ENCODE measurements around the gene CDX2. TPM values are rescaled to one million over a fixed set of nuclear protein-coding genes. Genes with fewer than 3 reads are reported as not detected.
A peak's percentile ranks its signal among the peaks of the same experiment; 100 is the strongest.

The CDX2 gene
- total RNA-seq, 4 donors from 2014 or later: not detected

DNA sequence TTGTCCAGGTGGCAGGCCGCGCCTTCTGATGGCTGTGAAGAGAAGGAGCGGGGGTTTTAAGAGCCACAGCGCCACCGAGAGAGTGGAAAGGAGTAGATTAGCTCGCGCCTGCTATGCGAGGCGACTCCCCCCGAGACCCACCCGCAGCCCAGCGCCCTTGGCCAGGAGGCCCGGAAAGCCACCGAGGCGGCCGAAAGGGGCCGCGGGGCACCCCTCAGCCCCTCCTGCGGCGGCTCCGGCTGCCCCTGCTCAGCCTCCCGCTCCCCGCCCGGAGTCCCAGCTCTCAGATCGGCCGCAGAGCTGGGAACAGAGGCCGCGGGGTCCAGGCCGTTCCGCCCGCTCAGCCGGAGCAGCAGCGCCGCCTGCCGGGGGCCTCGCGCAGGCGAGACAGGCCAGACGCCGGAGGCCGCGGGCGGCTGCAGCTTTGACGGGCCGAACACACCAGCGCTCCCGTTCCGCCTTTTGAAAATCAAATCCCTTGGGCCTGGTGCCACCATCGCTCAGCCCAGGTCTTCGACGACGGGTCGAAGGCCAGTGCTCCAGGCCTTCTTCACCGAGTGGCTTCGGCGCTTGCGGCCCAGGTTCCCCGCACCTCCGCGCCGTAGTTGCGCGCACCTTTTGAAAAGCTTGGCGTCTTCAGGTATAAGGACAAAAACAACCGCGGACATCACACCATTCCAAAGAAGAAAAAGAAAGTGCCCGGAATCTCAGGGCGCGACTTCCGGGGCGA is 15.3 kb downstream of the CDX2 start:
- Histone ChIP-seq H3K36me3 (no peaks in the 10 kb centered on the region), H3K4me3 (peak overlapping the region; percentile 55), H3K27ac (no peak overlapping the region), H3K4me1 (peaks cover 17% of the 10 kb centered on the region), H3K9me3 (no peaks in the 10 kb centered on the region), H3K27me3 (peaks cover 79% of the 10 kb centered on the region)
- TF ChIP-seq EP300 (IDR thresholded peaks at IDR 0.05): no peak
- TF ChIP-seq POLR2AphosphoS5 (IDR thresholded peaks at IDR 0.05): no peak
- TF ChIP-seq, protein P1, sequence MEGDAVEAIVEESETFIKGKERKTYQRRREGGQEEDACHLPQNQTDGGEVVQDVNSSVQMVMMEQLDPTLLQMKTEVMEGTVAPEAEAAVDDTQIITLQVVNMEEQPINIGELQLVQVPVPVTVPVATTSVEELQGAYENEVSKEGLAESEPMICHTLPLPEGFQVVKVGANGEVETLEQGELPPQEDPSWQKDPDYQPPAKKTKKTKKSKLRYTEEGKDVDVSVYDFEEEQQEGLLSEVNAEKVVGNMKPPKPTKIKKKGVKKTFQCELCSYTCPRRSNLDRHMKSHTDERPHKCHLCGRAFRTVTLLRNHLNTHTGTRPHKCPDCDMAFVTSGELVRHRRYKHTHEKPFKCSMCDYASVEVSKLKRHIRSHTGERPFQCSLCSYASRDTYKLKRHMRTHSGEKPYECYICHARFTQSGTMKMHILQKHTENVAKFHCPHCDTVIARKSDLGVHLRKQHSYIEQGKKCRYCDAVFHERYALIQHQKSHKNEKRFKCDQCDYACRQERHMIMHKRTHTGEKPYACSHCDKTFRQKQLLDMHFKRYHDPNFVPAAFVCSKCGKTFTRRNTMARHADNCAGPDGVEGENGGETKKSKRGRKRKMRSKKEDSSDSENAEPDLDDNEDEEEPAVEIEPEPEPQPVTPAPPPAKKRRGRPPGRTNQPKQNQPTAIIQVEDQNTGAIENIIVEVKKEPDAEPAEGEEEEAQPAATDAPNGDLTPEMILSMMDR (IDR thresholded peaks at IDR 0.05): peak; percentile 46 to 95
- TF ChIP-seq POLR2A (IDR thresholded peaks at IDR 0.05): no peak
- WGBS: 3% methylated on average over 50 of the region's 71 CpGs
- DNase-seq (ENCODE audit: low spot score in 2 of 2): peak in 1 of 2 donors; percentile 75

DNA sequence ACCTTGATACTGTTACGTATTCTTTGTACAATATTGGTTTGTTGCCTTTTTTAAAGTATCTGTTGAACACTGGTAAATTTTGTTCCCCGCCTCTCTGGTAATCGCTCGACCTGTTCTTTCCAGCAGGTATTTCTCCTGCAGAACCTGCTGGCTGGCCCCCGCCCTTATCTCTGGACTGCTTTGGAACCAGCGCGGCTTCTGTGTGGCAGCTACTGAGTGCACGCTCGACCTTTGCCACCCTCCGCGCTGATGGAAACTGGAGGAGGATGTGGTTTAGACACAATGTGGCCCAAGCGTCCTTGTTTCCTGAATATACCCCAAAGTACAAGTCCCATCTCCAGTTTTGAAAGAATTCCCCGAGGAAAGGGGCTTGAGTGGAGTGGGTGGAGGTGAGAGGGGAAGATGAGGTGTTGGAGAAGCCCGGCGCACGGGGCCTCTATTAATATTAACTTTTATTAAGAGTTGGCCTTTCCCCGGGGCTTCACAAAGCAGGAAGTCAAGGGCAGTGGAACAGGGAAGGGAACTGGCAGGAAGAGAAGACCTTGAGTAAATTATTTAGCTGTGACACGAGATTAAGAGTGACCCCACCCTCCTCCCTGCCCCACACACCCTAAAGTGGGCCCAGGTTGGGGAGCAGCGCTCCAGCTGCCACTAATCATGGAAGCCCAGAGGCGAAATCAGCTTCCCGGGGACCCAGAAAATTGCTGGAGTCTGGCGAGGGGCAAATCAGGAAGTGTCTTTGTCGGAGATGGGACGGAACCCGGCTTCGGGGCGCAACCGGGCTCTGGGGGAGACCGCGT is 16.0 kb downstream of the CDX2 start:
- 28% methylated on average over 30 of the region's 30 CpGs for WGBS

DNA sequence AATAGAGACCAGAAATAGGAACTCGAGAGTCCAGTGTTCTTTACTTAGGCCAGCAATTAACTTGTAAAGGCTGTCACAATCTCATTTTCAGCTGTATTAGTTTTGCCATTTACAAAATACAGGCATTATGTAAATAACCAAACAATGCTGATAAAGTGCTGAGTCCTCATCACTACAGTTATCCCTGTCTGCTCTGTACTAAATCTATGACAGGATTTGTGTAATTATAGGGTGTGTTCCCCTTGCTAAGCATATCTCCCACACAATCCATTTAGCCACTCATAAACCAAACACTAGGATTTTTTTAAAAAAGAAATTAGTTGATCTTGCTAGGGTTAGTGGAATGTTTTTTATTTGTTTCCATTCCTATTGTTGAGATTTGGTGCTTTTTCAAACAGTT is 26.1 kb downstream of the CDX2 start:
- WGBS: 89% methylated on average over 1 of the region's 1 CpG

More for the DNA sequence above, 16.0 kb downstream of the CDX2 start:
- no peak for DNase-seq (ENCODE audit: low spot score in 2 of 2)
- H3K27ac ChIP-seq: no peak overlapping the region
- H3K4me3 ChIP-seq: peak overlapping the region; percentile 55
- TF ChIP-seq POLR2AphosphoS5 (IDR thresholded peaks at IDR 0.05) (no peak), POLR2A (IDR thresholded peaks at IDR 0.05) (no peak), EP300 (IDR thresholded peaks at IDR 0.05) (no peak)
- TF ChIP-seq, protein P1 (IDR thresholded peaks at IDR 0.05): no peak
- H3K9me3 ChIP-seq: no peaks in the 10 kb centered on the region
- H3K27me3 ChIP-seq: peaks cover 74% of the 10 kb centered on the region
- peaks cover 17% of the 10 kb centered on the region for H3K4me1 ChIP-seq
- no peaks in the 10 kb centered on the region for H3K36me3 ChIP-seq

DNA sequence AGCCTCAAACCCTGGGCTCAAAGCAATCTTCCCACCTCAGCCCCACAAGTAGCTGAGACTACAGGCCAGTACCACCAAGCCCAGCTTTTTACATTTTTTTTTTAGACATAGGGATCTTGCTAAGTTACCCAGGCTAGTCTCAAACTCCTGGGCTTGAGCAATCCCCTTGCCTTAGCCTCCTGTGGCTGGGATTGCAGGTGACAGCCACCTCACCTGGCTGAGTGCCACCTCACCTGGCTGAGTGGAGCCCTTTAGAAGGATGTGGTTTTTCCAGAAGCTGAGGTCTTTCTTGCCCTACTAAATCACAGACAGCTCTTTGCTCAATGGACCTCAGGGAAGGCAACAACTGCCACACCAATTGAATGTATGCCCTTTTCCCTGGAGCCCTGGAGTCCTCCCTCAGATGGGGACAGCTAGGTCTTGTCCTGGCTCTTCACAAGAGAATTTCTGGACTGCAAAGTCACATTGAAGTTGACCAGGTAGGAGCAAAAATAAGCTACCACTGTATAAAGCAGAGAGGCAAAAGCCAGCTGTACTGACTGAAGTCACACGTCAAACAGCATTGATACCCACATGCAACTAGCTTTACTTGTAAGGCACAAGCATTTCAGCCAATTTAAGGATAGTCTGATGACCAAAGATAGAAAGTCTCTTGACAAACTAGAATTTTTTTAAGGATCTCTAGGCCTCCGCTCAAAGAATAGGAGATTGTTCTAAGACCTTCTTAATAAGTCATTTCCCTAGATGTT is 35.4 kb downstream of the CDX2 start:
- Histone ChIP-seq H3K27me3 (peaks cover 51% of the 10 kb centered on the region), H3K4me1 (peaks cover 3% of the 10 kb centered on the region), H3K9me3 (no peaks in the 10 kb centered on the region), H3K27ac (no peak overlapping the region), H3K4me3 (no peak overlapping the region), H3K36me3 (no peaks in the 10 kb centered on the region)
- WGBS: 76% methylated on average over 2 of the region's 2 CpGs
- DNase-seq (ENCODE audit: low spot score in 2 of 2): no peak
- TF ChIP-seq, protein P1 (IDR thresholded peaks at IDR 0.05): no peak

More for the DNA sequence above, 26.1 kb downstream of the CDX2 start:
- Histone ChIP-seq H3K9me3 (no peaks in the 10 kb centered on the region), H3K4me1 (no peaks in the 10 kb centered on the region), H3K4me3 (no peak overlapping the region), H3K36me3 (no peaks in the 10 kb centered on the region), H3K27ac (no peak overlapping the region), H3K27me3 (peaks cover 12% of the 10 kb centered on the region)
- TF ChIP-seq, protein P1 (IDR thresholded peaks at IDR 0.05): no peak
- TF ChIP-seq POLR2A (IDR thresholded peaks at IDR 0.05) (no peak), POLR2AphosphoS5 (IDR thresholded peaks at IDR 0.05) (no peak), EP300 (IDR thresholded peaks at IDR 0.05) (no peak)
- DNase-seq (ENCODE audit: low spot score in 2 of 2): no peak

All from suprapubic skin (tissue), 4 donors.